ENCODE data around the gene CD200.

The CD200 gene

GRCh38 chr3:112360561-112360960, 27.6 kb downstream of the CD200 start:
- no peaks in the 10 kb centered on the region for H3K9me2 ChIP-seq (replicated peaks; ENCODE audit: low read depth, low read length)
- H2AFZ ChIP-seq (ENCODE audit: low read length) = no peak overlapping the region
- no peaks in the 10 kb centered on the region for H3F3A ChIP-seq (ENCODE audit: low read depth)
- H3K9me3 ChIP-seq (ENCODE audit: insufficient read depth, low read depth, low read length) = no peaks in the 10 kb centered on the region
- no peak overlapping the region for H3K4me2 ChIP-seq (ENCODE audit: low read depth, low read length, poor library complexity, severe bottlenecking)
- TF ChIP-seq CTCF (conservative IDR thresholded peaks at IDR 0.05; ENCODE audit: low read length) (no peak), EZH2phosphoT487 (IDR thresholded peaks at IDR 0.05; ENCODE audit: borderline replicate concordance) (no peak)
- H3K79me2 ChIP-seq (ENCODE audit: insufficient read depth, low read length) = no peaks in the 10 kb centered on the region
- H4K20me1 ChIP-seq (ENCODE audit: insufficient read depth, low read length, poor library complexity, severe bottlenecking) = no peaks in the 10 kb centered on the region
- H3K27me3 ChIP-seq (ENCODE audit: insufficient read depth, low read length, poor library complexity, severe bottlenecking) = no peaks in the 10 kb centered on the region
- H3K9ac ChIP-seq (ENCODE audit: low read depth, low read length, poor library complexity, severe bottlenecking) = no peak overlapping the region
- H3K4me1 ChIP-seq (ENCODE audit: insufficient read depth, low read length, poor library complexity, severe bottlenecking) = no peaks in the 10 kb centered on the region
- no peak overlapping the region for H3K4me3 ChIP-seq (ENCODE audit: low read length, poor library complexity, severe bottlenecking)
- H3K36me3 ChIP-seq (ENCODE audit: insufficient read depth, low read length) = no peaks in the 10 kb centered on the region

GRCh38 chr3:112362221-112362620, 29.3 kb downstream of the CD200 start:
- TF ChIP-seq EZH2phosphoT487 (IDR thresholded peaks at IDR 0.05; ENCODE audit: borderline replicate concordance) (no peak), CTCF (conservative IDR thresholded peaks at IDR 0.05; ENCODE audit: low read length) (no peak)
- Histone ChIP-seq H3K9me2 (replicated peaks; ENCODE audit: low read depth, low read length) (no peaks in the 10 kb centered on the region), H3K36me3 (ENCODE audit: insufficient read depth, low read length) (no peaks in the 10 kb centered on the region; the same call in 1 of the 2 replicates)

GRCh38 chr3:112364291-112364690, 31.3 kb downstream of the CD200 start:
- H3K36me3 ChIP-seq (ENCODE audit: insufficient read depth, low read length) = no peaks in the 10 kb centered on the region; the same call in 1 of the 2 replicates
- H3K9me2 ChIP-seq (replicated peaks; ENCODE audit: low read depth, low read length) = no peaks in the 10 kb centered on the region
- no peaks in the 10 kb centered on the region for H4K20me1 ChIP-seq (ENCODE audit: insufficient read depth, low read length, poor library complexity, severe bottlenecking)
- H3K9ac ChIP-seq (ENCODE audit: low read depth, low read length, poor library complexity, severe bottlenecking) = no peak overlapping the region
- no peaks in the 10 kb centered on the region for H3K9me3 ChIP-seq (ENCODE audit: insufficient read depth, low read depth, low read length)
- no peak overlapping the region for H2AFZ ChIP-seq (ENCODE audit: low read length)
- H3K4me2 ChIP-seq (ENCODE audit: low read depth, low read length, poor library complexity, severe bottlenecking) = no peak overlapping the region
- no peaks in the 10 kb centered on the region for H3K79me2 ChIP-seq (ENCODE audit: insufficient read depth, low read length)
- no peaks in the 10 kb centered on the region for H3K27me3 ChIP-seq (ENCODE audit: insufficient read depth, low read length, poor library complexity, severe bottlenecking)
- H3F3A ChIP-seq (ENCODE audit: low read depth) = no peaks in the 10 kb centered on the region
- H3K4me3 ChIP-seq (ENCODE audit: low read length, poor library complexity, severe bottlenecking) = no peak overlapping the region
- no peaks in the 10 kb centered on the region for H3K4me1 ChIP-seq (ENCODE audit: insufficient read depth, low read length, poor library complexity, severe bottlenecking)
- TF ChIP-seq EZH2phosphoT487 (IDR thresholded peaks at IDR 0.05; ENCODE audit: borderline replicate concordance) = no peak
- no peak for TF ChIP-seq CTCF (conservative IDR thresholded peaks at IDR 0.05; ENCODE audit: low read length)

More at GRCh38 chr3:112362221-112362620, 29.3 kb downstream of the CD200 start:
- Histone ChIP-seq H3K4me3 (ENCODE audit: low read length, poor library complexity, severe bottlenecking) (no peak overlapping the region), H4K20me1 (ENCODE audit: insufficient read depth, low read length, poor library complexity, severe bottlenecking) (no peaks in the 10 kb centered on the region), H2AFZ (ENCODE audit: low read length) (no peak overlapping the region), H3K9me3 (ENCODE audit: insufficient read depth, low read depth, low read length) (no peaks in the 10 kb centered on the region), H3K27me3 (ENCODE audit: insufficient read depth, low read length, poor library complexity, severe bottlenecking) (no peaks in the 10 kb centered on the region), H3K79me2 (ENCODE audit: insufficient read depth, low read length) (no peaks in the 10 kb centered on the region), H3F3A (ENCODE audit: low read depth) (no peaks in the 10 kb centered on the region), H3K4me1 (ENCODE audit: insufficient read depth, low read length, poor library complexity, severe bottlenecking) (no peaks in the 10 kb centered on the region), H3K9ac (ENCODE audit: low read depth, low read length, poor library complexity, severe bottlenecking) (no peak overlapping the region), H3K4me2 (ENCODE audit: low read depth, low read length, poor library complexity, severe bottlenecking) (no peak overlapping the region)

All from Loucy (cell line).